SK-N-SH treated with all-trans-retinoic acid at 6 μM for 48 hours (cell line): Measurements from ENCODE around the gene DAAM2.

Source experiments
- ATAC-seq: fragments of 200-7000 bp; cut with Tn5 transposase; 3 replicates; pipeline ENCODE4 v1.9.1; 2020; ENCODE audit warnings: mild to moderate bottlenecking, moderate library complexity
- ARNTL ChIP-seq: fragments of 450-650 bp; formaldehyde crosslinking; IDR thresholded peaks from 2 replicates; pipeline ENCODE4 v1.5.0; 2020; ENCODE audit warnings: low read depth, mild to moderate bottlenecking, moderate library complexity, borderline replicate concordance
- CREB5 ChIP-seq: fragments of 250-450 bp; sonication (Bioruptor Pico); IDR thresholded peaks from 2 replicates; pipeline ENCODE4 v1.5.1; 2020; ENCODE audit warnings: low read depth, mild to moderate bottlenecking, moderate library complexity
- CSDC2 ChIP-seq: fragments of 250-450 bp; sonication (Bioruptor Pico); IDR thresholded peaks from 2 replicates; pipeline ENCODE4 v1.5.0; 2020; ENCODE audit warnings: mild to moderate bottlenecking, moderate library complexity
- ESRRG ChIP-seq: fragments of 250-450 bp; sonication (Bioruptor Pico); IDR thresholded peaks from 2 replicates; pipeline ENCODE4 v1.6.1; 2021; ENCODE audit warnings: mild to moderate bottlenecking
- GLIS3 ChIP-seq: fragments of 250-450 bp; sonication (Bioruptor Pico); IDR thresholded peaks from 2 replicates; pipeline ENCODE4 v1.5.0; 2020; ENCODE audit warnings: mild to moderate bottlenecking, moderate library complexity
- ISL1 ChIP-seq: fragments of 250-450 bp; sonication (Bioruptor Pico); IDR thresholded peaks from 2 replicates; pipeline ENCODE4 v2.1.2; 2022; ENCODE audit warnings: mild to moderate bottlenecking, moderate library complexity
- OSR1 ChIP-seq: fragments of 250-450 bp; sonication (Bioruptor Pico); IDR thresholded peaks from 2 replicates; pipeline ENCODE4 v1.8.0; 2022; ENCODE audit warnings: moderate library complexity, mild to moderate bottlenecking, inconsistent platforms
- PATZ1 ChIP-seq: fragments of 250-450 bp; sonication (Bioruptor Pico); IDR thresholded peaks from 2 replicates; pipeline ENCODE4 v1.8.0; 2020; ENCODE audit warnings: mild to moderate bottlenecking, moderate library complexity, borderline replicate concordance
- PPARA ChIP-seq: fragments of 250-450 bp; sonication (Bioruptor Pico); IDR thresholded peaks from 2 replicates; pipeline ENCODE4 v1.5.0; 2020; ENCODE audit warnings: mild to moderate bottlenecking, borderline replicate concordance
- RARB ChIP-seq: fragments of 250-450 bp; sonication (Bioruptor Pico); IDR thresholded peaks from 2 replicates; pipeline ENCODE4 v1.8.0; 2021; ENCODE audit warnings: mild to moderate bottlenecking, moderate library complexity
- SNAI2 ChIP-seq: fragments of 250-450 bp; sonication (Bioruptor Pico); IDR thresholded peaks from 2 replicates; pipeline ENCODE4 v1.5.0; 2020; ENCODE audit warnings: mild to moderate bottlenecking, moderate library complexity
- TCF4 ChIP-seq: fragments of 250-450 bp; sonication (Bioruptor Pico); IDR thresholded peaks from 2 replicates; pipeline ENCODE4 v1.8.0; 2021; ENCODE audit warnings: mild to moderate bottlenecking, moderate library complexity, borderline replicate concordance
- TSHZ2 ChIP-seq: fragments of 250-450 bp; sonication (Bioruptor Pico); IDR thresholded peaks from 2 replicates; pipeline ENCODE4 v1.5.0; 2020; ENCODE audit warnings: mild to moderate bottlenecking, moderate library complexity
- ZC3H10 ChIP-seq: fragments of 250-450 bp; sonication (Bioruptor Pico); IDR thresholded peaks from 2 replicates; pipeline ENCODE4 v1.5.1; 2021; ENCODE audit warnings: mild to moderate bottlenecking, moderate library complexity
- ZFP30 ChIP-seq: fragments of 450-650 bp; formaldehyde crosslinking; IDR thresholded peaks from 2 replicates; pipeline ENCODE4 v1.5.0; 2022; ENCODE audit warnings: mild to moderate bottlenecking, moderate library complexity
- ZNF565 ChIP-seq: fragments of 450-650 bp; formaldehyde crosslinking; conservative IDR thresholded peaks from 2 replicates; pipeline ENCODE4 v1.5.0; 2020; ENCODE audit warnings: low read depth, mild to moderate bottlenecking, moderate library complexity
- ZNF70 ChIP-seq: fragments of 450-650 bp; formaldehyde crosslinking; IDR thresholded peaks from 2 replicates; pipeline ENCODE4 v1.5.0; 2020; ENCODE audit warnings: mild to moderate bottlenecking, moderate library complexity

DAAM2 gene

DNA sequence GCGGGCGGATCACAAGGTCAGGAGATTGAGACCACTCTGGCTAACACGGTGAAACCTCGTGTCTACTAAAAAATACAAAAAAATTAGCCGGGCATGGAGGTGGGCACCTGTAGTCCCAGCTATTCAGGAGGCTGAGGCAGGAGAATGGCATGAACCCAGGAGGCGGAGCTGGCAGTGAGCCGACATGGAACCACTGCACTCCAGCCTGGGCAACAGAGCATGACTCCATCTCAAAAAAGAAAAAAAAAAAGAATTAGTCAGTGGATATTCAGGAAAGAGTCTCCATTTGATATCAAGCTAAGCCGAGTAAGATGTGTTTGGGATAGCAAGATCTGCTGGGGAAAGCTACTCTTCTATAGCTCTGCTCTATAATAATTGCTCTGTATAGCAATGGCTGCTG lies 101.1 kb downstream of the DAAM2 start:
- TF ChIP-seq RARB (no peak), ISL1 (CRISPR knock-in tag) (no peak), PATZ1 (CRISPR knock-in tag) (no peak), ESRRG (CRISPR knock-in tag) (no peak), GLIS3 (CRISPR knock-in tag) (no peak), PPARA (CRISPR knock-in tag) (no peak), TSHZ2 (CRISPR knock-in tag) (no peak), OSR1 (no peak)
- ATAC-seq: no peak

GRCh38 chr6:39896701-39897100 lies 104.5 kb downstream of the DAAM2 start:
- no peak for ATAC-seq
- TF ChIP-seq ISL1 (CRISPR knock-in tag): no peak
- TF ChIP-seq PATZ1 (CRISPR knock-in tag): no peak
- no peak for TF ChIP-seq SNAI2 (CRISPR knock-in tag)
- TF ChIP-seq RARB: no peak
- TF ChIP-seq OSR1: no peak
- TF ChIP-seq ARNTL: no peak
- no peak for TF ChIP-seq TCF4 (CRISPR knock-in tag)
- TF ChIP-seq ESRRG (CRISPR knock-in tag): no peak

GRCh38 chr6:39897698-39898097 lies 105.5 kb downstream of the DAAM2 start:
- no peak for ATAC-seq
- TF ChIP-seq OSR1: no peak
- TF ChIP-seq TSHZ2 (CRISPR knock-in tag): no peak
- TF ChIP-seq TCF4 (CRISPR knock-in tag): no peak
- TF ChIP-seq RARB: no peak
- TF ChIP-seq CREB5 (CRISPR knock-in tag): no peak
- no peak for TF ChIP-seq PPARA (CRISPR knock-in tag)
- TF ChIP-seq PATZ1 (CRISPR knock-in tag): no peak
- no peak for TF ChIP-seq ESRRG (CRISPR knock-in tag)
- no peak for TF ChIP-seq CSDC2 (CRISPR knock-in tag)
- TF ChIP-seq GLIS3 (CRISPR knock-in tag): no peak
- TF ChIP-seq ISL1 (CRISPR knock-in tag): no peak
- TF ChIP-seq ZNF565 (CRISPR knock-in tag): no peak
- TF ChIP-seq ZNF70 (CRISPR knock-in tag): no peak
- TF ChIP-seq ZC3H10 (CRISPR knock-in tag): no peak
- TF ChIP-seq ZFP30: no peak
- TF ChIP-seq, all 23 proteins: peak for 0
